CD14-positive monocyte (primary cell): ENCODE data around the gene FEZ2. TPM values are rescaled to one million over a fixed set of nuclear protein-coding genes. Genes with fewer than 3 reads are reported as not detected.

Experiments
- DNase-seq, 3 donors: peaks; one replicate each; pipeline ENCODE4 v3.0.0-alpha.2; 2011 to 2022
- H2AFZ ChIP-seq: 2 replicates; pipeline ENCODE4 v1.6.0; 2012; ENCODE audit warnings: mild to moderate bottlenecking, low read depth, low read length, inconsistent platforms; ENCODE audit not compliant: insufficient read depth, poor library complexity, severe bottlenecking
- H3K27ac ChIP-seq, 2 donors: 1 replicate in 1 of 2; 2 replicates in 1 of 2; pipeline ENCODE4 v1.5.1; 2012 to 2013; ENCODE audit warnings: low read length in 2 of 2, control low read depth in 1 of 2, inconsistent platforms in 1 of 2, low read depth in 1 of 2, mild to moderate bottlenecking in 1 of 2
- H3K27me3 ChIP-seq, 2 donors: one replicate each; pipeline versions ENCODE4 v1.6.0 to v1.6.1; 2011 to 2013; ENCODE audit warnings: low read length in 2 of 2; ENCODE audit not compliant: control insufficient read depth in 2 of 2, insufficient read depth in 2 of 2
- H3K36me3 ChIP-seq, 2 donors: replicated peaks in 1 of 2; 1 replicate in 1 of 2; 2 replicates in 1 of 2; pipeline versions ENCODE4 v1.5.1 to v1.6.1; 2012 to 2013; ENCODE audit warnings: low read length in 2 of 2, control low read depth in 1 of 2, inconsistent platforms in 1 of 2, mild to moderate bottlenecking in 1 of 2; ENCODE audit not compliant: insufficient read depth in 2 of 2, control insufficient read depth in 1 of 2
- H3K4me1 ChIP-seq, 2 donors: 1 replicate in 1 of 2; 2 replicates in 1 of 2; pipeline versions ENCODE4 v1.5.1 to v1.6.1; 2012 to 2013; ENCODE audit warnings: low read length in 2 of 2, control low read depth in 1 of 2, inconsistent platforms in 1 of 2, mild to moderate bottlenecking in 1 of 2, moderate library complexity in 1 of 2; ENCODE audit not compliant: insufficient read depth in 2 of 2, control insufficient read depth in 1 of 2
- H3K4me2 ChIP-seq: replicated peaks from 2 replicates; pipeline ENCODE3; 2012; ENCODE audit warnings: low read length, moderate library complexity, mild to moderate bottlenecking; ENCODE audit not compliant: poor library complexity, severe bottlenecking; ENCODE audit errors: extremely low read depth
- H3K4me3 ChIP-seq, 3 experiments: fragments of 200-600 bp in 1 of 3; sonication (generic) in 1 of 3; replicated peaks in 1 of 3; 1 replicate in 2 of 3; 2 replicates in 1 of 3; pipeline ENCODE4 v1.5.1; 2011 to 2013; ENCODE audit warnings: low read length in 3 of 3, mild to moderate bottlenecking in 3 of 3, control low read depth in 2 of 3, low read depth in 2 of 3, inconsistent platforms in 1 of 3, moderate library complexity in 1 of 3
- H3K79me2 ChIP-seq: 2 replicates; pipeline ENCODE4 v1.6.0; 2012; ENCODE audit warnings: mild to moderate bottlenecking, control low read depth, inconsistent platforms, low read length, moderate library complexity; ENCODE audit not compliant: insufficient read depth
- H3K9ac ChIP-seq: 2 replicates; pipeline ENCODE4 v1.6.0; 2017; ENCODE audit warnings: low read length, mild to moderate bottlenecking; ENCODE audit not compliant: insufficient read depth, poor library complexity, severe bottlenecking
- H3K9me3 ChIP-seq, 2 donors: replicated peaks in 1 of 2; 1 replicate in 1 of 2; 2 replicates in 1 of 2; pipeline versions ENCODE4 v1.5.1 to v1.6.1; 2012 to 2013; ENCODE audit warnings: low read length in 2 of 2, control low read depth in 1 of 2; ENCODE audit not compliant: control insufficient read depth in 1 of 2, insufficient read depth in 1 of 2
- H4K20me1 ChIP-seq: 2 replicates; pipeline ENCODE4 v1.6.0; 2012; ENCODE audit warnings: mild to moderate bottlenecking, low read length, control low read depth, moderate library complexity; ENCODE audit not compliant: insufficient read depth
- H3K27ac Mint-ChIP-seq, 7 donors: one replicate each; pipeline ENCODE4 v1.8.0; 2020; ENCODE audit warnings: mild to moderate bottlenecking in 7 of 7, mixed read lengths in 7 of 7, moderate library complexity in 6 of 7, inconsistent platforms in 2 of 7
- H3K27me3 Mint-ChIP-seq, 3 donors: one replicate each; pipeline ENCODE4 v1.8.0; 2021 to 2022; ENCODE audit warnings: low read depth in 3 of 3, mild to moderate bottlenecking in 3 of 3, mixed read lengths in 3 of 3, moderate library complexity in 3 of 3, inconsistent platforms in 1 of 3
- H3K36me3 Mint-ChIP-seq, 2 donors: one replicate each; pipeline ENCODE4 v1.8.0; 2020; ENCODE audit warnings: mixed read lengths in 2 of 2, inconsistent platforms in 1 of 2, mild to moderate bottlenecking in 1 of 2
- H3K4me1 Mint-ChIP-seq: one replicate; pipeline ENCODE4 v1.8.0; 2020; ENCODE audit warnings: mild to moderate bottlenecking, mixed read lengths
- H3K4me3 Mint-ChIP-seq, 2 donors: one replicate each; pipeline ENCODE4 v1.8.0; 2020; ENCODE audit warnings: mild to moderate bottlenecking in 2 of 2, mixed read lengths in 2 of 2, moderate library complexity in 1 of 2
- H3K9me3 Mint-ChIP-seq, 7 donors: one replicate each; pipeline ENCODE4 v1.8.0; 2020 to 2022; ENCODE audit warnings: mixed read lengths in 7 of 7, mild to moderate bottlenecking in 6 of 7, moderate library complexity in 6 of 7, inconsistent platforms in 2 of 7
- WGBS: methylation state at CpG from one replicate; pipeline ENCODE4 v1.1.5; 2013; ENCODE audit warnings: missing lambda C conversion rate; ENCODE audit not compliant: insufficient coverage; 5-methylcytosine and 5-hydroxymethylcytosine counted together
- intact Hi-C, 2 donors: fragments of 100-400 bp; cut with micrococcal nuclease; formaldehyde crosslinking; loops; one replicate each; pipeline versions ENCODE4 v1.15.0 to v1.15.1; 2023
- polyA plus RNA-seq, 3 donors: library from polyadenylated mRNA; depleted of rRNA in 1 of 3; unstranded in 2 of 3; stranded (reverse) in 1 of 3; fragments of 300-500 nt in 2 of 3; fragments of >200 nt in 1 of 3; fragmentation: Illumina TruSeq in 2 of 3; gene quantifications; 1 replicate in 2 of 3; 2 replicates in 1 of 3; pipeline ENCODE4 v1.2.3, GENCODE V29; 2012 to 2021
- TF ChIP-seq, protein P1 (sequence below): fragments of 200-600 bp; IDR thresholded peaks from one replicate; pipeline ENCODE4 v1.8.0; 2022; ENCODE audit warnings: antibody characterized with exemption, mild to moderate bottlenecking

FEZ2 gene
- polyA plus RNA-seq, 3 donors, result 6.9 to 15.6 (median 8.7) TPM

DNA sequence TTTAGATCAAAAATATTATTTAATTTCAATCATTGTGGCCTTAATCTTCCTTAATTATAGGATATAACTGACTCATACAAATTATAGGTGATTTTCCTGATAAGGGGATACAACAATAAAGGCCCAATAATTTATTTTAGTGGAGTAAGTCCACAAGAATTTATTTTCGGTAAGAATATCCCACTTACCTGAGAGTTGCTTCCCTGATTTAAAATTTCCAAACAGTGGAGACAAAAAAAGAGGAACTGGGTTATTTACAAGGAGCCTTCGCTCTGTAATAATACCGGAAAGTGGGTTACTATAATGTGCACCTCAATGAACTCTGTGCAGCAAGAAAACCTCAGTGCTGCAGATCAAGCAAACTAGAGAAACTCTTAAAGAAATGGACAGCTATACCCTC is 42.2 kb downstream of the FEZ2 start:
- Mint-ChIP-seq H3K4me3 (no peak overlapping the region), H3K9me3 (no peaks in the 10 kb centered on the region), H3K27ac (peak overlapping the region in 2 of 7 donors; percentile 53 to 71), H3K4me1 (peaks cover 32% of the 10 kb centered on the region), H3K27me3 (no peaks in the 10 kb centered on the region), H3K36me3 (peaks cover 51 to 64% of the 10 kb centered on the region in 2 donors)
- Histone ChIP-seq H2AFZ (no peak overlapping the region), H3K4me3 (no peak overlapping the region), H3K9ac (no peak overlapping the region), H3K79me2 (peaks cover 5% of the 10 kb centered on the region), H3K4me2 (no peak overlapping the region), H3K27me3 (no peaks in the 10 kb centered on the region), H3K36me3 (peaks cover 24 to 72% of the 10 kb centered on the region in 2 donors), H3K9me3 (no peaks in the 10 kb centered on the region), H3K27ac (no peak overlapping the region), H3K4me1 (peaks cover 26 to 29% of the 10 kb centered on the region in 2 donors), H4K20me1 (no peaks in the 10 kb centered on the region)
- intact Hi-C loops, result no loop called here
- DNase-seq, result no peak
- WGBS, result no CpG with 5 or more reads among the region's 3 CpGs
- TF ChIP-seq, protein P1, sequence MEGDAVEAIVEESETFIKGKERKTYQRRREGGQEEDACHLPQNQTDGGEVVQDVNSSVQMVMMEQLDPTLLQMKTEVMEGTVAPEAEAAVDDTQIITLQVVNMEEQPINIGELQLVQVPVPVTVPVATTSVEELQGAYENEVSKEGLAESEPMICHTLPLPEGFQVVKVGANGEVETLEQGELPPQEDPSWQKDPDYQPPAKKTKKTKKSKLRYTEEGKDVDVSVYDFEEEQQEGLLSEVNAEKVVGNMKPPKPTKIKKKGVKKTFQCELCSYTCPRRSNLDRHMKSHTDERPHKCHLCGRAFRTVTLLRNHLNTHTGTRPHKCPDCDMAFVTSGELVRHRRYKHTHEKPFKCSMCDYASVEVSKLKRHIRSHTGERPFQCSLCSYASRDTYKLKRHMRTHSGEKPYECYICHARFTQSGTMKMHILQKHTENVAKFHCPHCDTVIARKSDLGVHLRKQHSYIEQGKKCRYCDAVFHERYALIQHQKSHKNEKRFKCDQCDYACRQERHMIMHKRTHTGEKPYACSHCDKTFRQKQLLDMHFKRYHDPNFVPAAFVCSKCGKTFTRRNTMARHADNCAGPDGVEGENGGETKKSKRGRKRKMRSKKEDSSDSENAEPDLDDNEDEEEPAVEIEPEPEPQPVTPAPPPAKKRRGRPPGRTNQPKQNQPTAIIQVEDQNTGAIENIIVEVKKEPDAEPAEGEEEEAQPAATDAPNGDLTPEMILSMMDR, result no peak

DNA sequence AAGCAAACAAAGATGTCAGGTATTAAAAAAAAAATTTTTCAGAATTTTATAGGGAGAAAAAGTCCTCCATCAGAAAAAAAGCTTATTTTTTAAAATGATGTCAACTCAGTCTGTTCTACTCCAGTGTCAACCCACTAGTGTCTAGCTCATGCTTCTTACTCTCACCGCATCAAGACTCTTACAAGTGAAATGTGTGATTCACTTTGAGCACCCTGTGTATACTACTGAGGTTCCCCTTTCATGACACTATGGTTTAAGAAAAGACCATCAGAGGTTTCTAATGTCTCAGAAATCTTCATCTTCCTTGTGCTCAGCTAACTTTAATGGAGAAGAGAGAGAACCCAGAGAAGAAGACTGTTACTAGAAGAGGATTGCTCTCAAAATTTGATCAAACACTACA is 43.4 kb downstream of the FEZ2 start:
- H3K27ac ChIP-seq, result no peak overlapping the region
- intact Hi-C loops, result no loop called here
- H4K20me1 ChIP-seq, result no peaks in the 10 kb centered on the region
- H3K9me3 Mint-ChIP-seq, result no peaks in the 10 kb centered on the region
- no peak overlapping the region for H2AFZ ChIP-seq
- H3K4me3 ChIP-seq, result no peak overlapping the region
- peaks cover 48 to 58% of the 10 kb centered on the region in 2 donors for H3K36me3 Mint-ChIP-seq
- WGBS, result no CpG with 5 or more reads among the region's 1 CpG
- no peak overlapping the region for H3K4me3 Mint-ChIP-seq
- TF ChIP-seq, protein P1, result no peak
- H3K4me1 ChIP-seq, result peaks cover 26 to 28% of the 10 kb centered on the region in 2 donors
- no peak overlapping the region for H3K9ac ChIP-seq
- no peaks in the 10 kb centered on the region for H3K79me2 ChIP-seq
- peaks cover 32% of the 10 kb centered on the region for H3K4me1 Mint-ChIP-seq
- H3K27ac Mint-ChIP-seq, result peak overlapping the region in 3 of 7 donors; percentile 4 to 16 (median 14)
- H3K27me3 ChIP-seq, result no peaks in the 10 kb centered on the region
- H3K27me3 Mint-ChIP-seq, result no peaks in the 10 kb centered on the region
- peaks cover 30 to 71% of the 10 kb centered on the region in 2 donors for H3K36me3 ChIP-seq
- peak; percentile 15 to 53 (median 19) for DNase-seq
- H3K4me2 ChIP-seq, result no peak overlapping the region
- no peaks in the 10 kb centered on the region for H3K9me3 ChIP-seq
